ENCODE data around the gene FAF1. TPM values are rescaled to one million over a fixed set of nuclear protein-coding genes. Genes with fewer than 3 reads are reported as not detected.

Gene FAF1
- total RNA-seq, 1 experiment from 2014 or later, result 78.7 TPM

GRCh38 chr1:50447961-50448360 is 512.1 kb downstream of the FAF1 start:
- intact Hi-C loops (cut with micrococcal nuclease; ENCODE audit: unreplicated experiment), result no loop called here
- no TSS peak for BruUV-seq (replicated peaks)

GRCh38 chr1:50441183-50441582 is 518.9 kb downstream of the FAF1 start:
- Mint-ChIP-seq H3K27ac (ENCODE audit: unreplicated experiment) (no peak overlapping the region), H3K4me1 (ENCODE audit: low read depth, unreplicated experiment) (no peaks in the 10 kb centered on the region), H3K4me3 (ENCODE audit: unreplicated experiment) (no peak overlapping the region), H3K27me3 (ENCODE audit: insufficient read depth, unreplicated experiment) (no peaks in the 10 kb centered on the region), H3K36me3 (ENCODE audit: insufficient read depth, unreplicated experiment) (peaks cover 13% of the 10 kb centered on the region), H3K9me3 (ENCODE audit: unreplicated experiment) (no peaks in the 10 kb centered on the region)
- H3K4me1 ChIP-seq, result no peaks in the 10 kb centered on the region
- intact Hi-C loops (cut with micrococcal nuclease; ENCODE audit: unreplicated experiment), result no loop called here
- no peaks in the 10 kb centered on the region for H3K27me3 ChIP-seq (replicated peaks; ENCODE audit: control insufficient read depth, insufficient read depth, low read length)
- BruUV-seq (replicated peaks), result no TSS peak
- ChIA-PET CTCF (no interaction called here), POLR2A (no interaction called here)
- H3K36me3 ChIP-seq (ENCODE audit: control insufficient read depth, insufficient read depth, low read length), result no peaks in the 10 kb centered on the region; the same call in 1 of the 2 replicates
- no peak for DNase-seq
- H3K9me3 ChIP-seq, result no peaks in the 10 kb centered on the region
- TF ChIP-seq CTCF (IDR thresholded peaks at IDR 0.05; ENCODE audit: insufficient read depth in 1 of 2, low read depth in 1 of 2, low read length in 1 of 2, severe bottlenecking in 1 of 2, unreplicated experiment in 1 of 2), result no peak
- H3K4me3 ChIP-seq (ENCODE audit: low read depth, low read length), result no peak overlapping the region

More at GRCh38 chr1:50447961-50448360, 512.1 kb downstream of the FAF1 start:
- Mint-ChIP-seq H3K4me1 (ENCODE audit: low read depth, unreplicated experiment) (no peaks in the 10 kb centered on the region), H3K27me3 (ENCODE audit: insufficient read depth, unreplicated experiment) (no peaks in the 10 kb centered on the region), H3K9me3 (ENCODE audit: unreplicated experiment) (no peaks in the 10 kb centered on the region), H3K4me3 (ENCODE audit: unreplicated experiment) (no peak overlapping the region), H3K27ac (ENCODE audit: unreplicated experiment) (no peak overlapping the region), H3K36me3 (ENCODE audit: insufficient read depth, unreplicated experiment) (peaks cover 14% of the 10 kb centered on the region)
- ChIA-PET POLR2A (no interaction called here), CTCF (no interaction called here)
- Histone ChIP-seq H3K9me3 (no peaks in the 10 kb centered on the region), H3K4me1 (no peaks in the 10 kb centered on the region), H3K27me3 (replicated peaks; ENCODE audit: control insufficient read depth, insufficient read depth, low read length) (no peaks in the 10 kb centered on the region), H3K4me3 (ENCODE audit: low read depth, low read length) (no peak overlapping the region), H3K36me3 (ENCODE audit: control insufficient read depth, insufficient read depth, low read length) (no peaks in the 10 kb centered on the region; the same call in 1 of the 2 replicates)
- no peak for TF ChIP-seq CTCF (IDR thresholded peaks at IDR 0.05; ENCODE audit: insufficient read depth in 1 of 2, low read depth in 1 of 2, low read length in 1 of 2, severe bottlenecking in 1 of 2, unreplicated experiment in 1 of 2)
- DNase-seq, result no peak

- H3K36me3 Mint-ChIP-seq (ENCODE audit: insufficient read depth, unreplicated experiment), result peaks cover 10% of the 10 kb centered on the region
- POLR2A ChIA-PET, result no interaction called here
- H3K4me1 ChIP-seq, result no peaks in the 10 kb centered on the region
- H3K4me3 ChIP-seq (ENCODE audit: low read depth, low read length), result no peak overlapping the region
- BruUV-seq (replicated peaks), result no TSS peak
- H3K27ac Mint-ChIP-seq (ENCODE audit: unreplicated experiment), result no peak overlapping the region
- CTCF ChIA-PET, result no interaction called here
- no peak for TF ChIP-seq CTCF (IDR thresholded peaks at IDR 0.05; ENCODE audit: insufficient read depth in 1 of 2, low read depth in 1 of 2, low read length in 1 of 2, severe bottlenecking in 1 of 2, unreplicated experiment in 1 of 2)
- no peaks in the 10 kb centered on the region for H3K4me1 Mint-ChIP-seq (ENCODE audit: low read depth, unreplicated experiment)
- no peaks in the 10 kb centered on the region for H3K9me3 ChIP-seq
- H3K27me3 ChIP-seq (replicated peaks; ENCODE audit: control insufficient read depth, insufficient read depth, low read length), result no peaks in the 10 kb centered on the region
- H3K27me3 Mint-ChIP-seq (ENCODE audit: insufficient read depth, unreplicated experiment), result no peaks in the 10 kb centered on the region
- no peaks in the 10 kb centered on the region for H3K9me3 Mint-ChIP-seq (ENCODE audit: unreplicated experiment)
- H3K36me3 ChIP-seq (ENCODE audit: control insufficient read depth, insufficient read depth, low read length), result no peaks in the 10 kb centered on the region; the same call in 1 of the 2 replicates
- intact Hi-C loops (cut with micrococcal nuclease; ENCODE audit: unreplicated experiment), result no loop called here
- no peak overlapping the region for H3K4me3 Mint-ChIP-seq (ENCODE audit: unreplicated experiment)
- DNase-seq, result no peak
Measured at GRCh38 chr1:50438945-50439344, 521.1 kb downstream of the FAF1 start.
